HG02759 (cell line): ENCODE data around the gene EMCN.

Experiments
- ATAC-seq: cut with Tn5 transposase; IDR thresholded peaks from one replicate; pipeline ENCODE4 v1.9.1; 2021; ENCODE audit warnings: mild to moderate bottlenecking, moderate library complexity; ENCODE audit not compliant: unreplicated experiment

Gene EMCN

GRCh38 chr4:100494166-100494565 lies 23.7 kb downstream of the EMCN start:
- ATAC-seq, result no peak

- no peak for ATAC-seq
Measured at GRCh38 chr4:100493756-100494155, 24.1 kb downstream of the EMCN start.

- no peak for ATAC-seq
Measured at GRCh38 chr4:100492129-100492528, 25.7 kb downstream of the EMCN start.

GRCh38 chr4:100489305-100489704 lies 28.5 kb downstream of the EMCN start:
- ATAC-seq, result no peak

GRCh38 chr4:100486496-100486895 lies 31.3 kb downstream of the EMCN start:
- no peak for ATAC-seq

GRCh38 chr4:100483796-100484195 lies 34.0 kb downstream of the EMCN start:
- no peak for ATAC-seq

- no peak for ATAC-seq
Measured at GRCh38 chr4:100479971-100480370, 37.9 kb downstream of the EMCN start.

- no peak for ATAC-seq
Measured at GRCh38 chr4:100469555-100469954, 48.3 kb downstream of the EMCN start.

- ATAC-seq, result no peak
Measured at GRCh38 chr4:100466501-100466900, 51.3 kb downstream of the EMCN start.

GRCh38 chr4:100461807-100462605 lies 55.8 kb downstream of the EMCN start:
- no peak for ATAC-seq

- no peak for ATAC-seq
Measured at GRCh38 chr4:100450449-100450848, 67.4 kb downstream of the EMCN start.

- no peak for ATAC-seq
Measured at GRCh38 chr4:100431416-100431815, 86.4 kb downstream of the EMCN start.

GRCh38 chr4:100430451-100430850 lies 87.4 kb downstream of the EMCN start:
- no peak for ATAC-seq

- no peak for ATAC-seq
Measured at GRCh38 chr4:100429616-100430015, 88.2 kb downstream of the EMCN start.

- ATAC-seq, result no peak
Measured at GRCh38 chr4:100428051-100428450, 89.8 kb downstream of the EMCN start.

- ATAC-seq, result no peak
Measured at GRCh38 chr4:100424376-100424775, 93.4 kb downstream of the EMCN start.

- no peak for ATAC-seq
Measured at GRCh38 chr4:100422894-100423293, 94.9 kb downstream of the EMCN start.

- ATAC-seq, result no peak
Measured at GRCh38 chr4:100421361-100421978, 96.4 kb downstream of the EMCN start.

- ATAC-seq, result no peak
Measured at GRCh38 chr4:100420571-100420970, 97.3 kb downstream of the EMCN start.

- ATAC-seq, result no peak
Measured at GRCh38 chr4:100417565-100417964, 100.3 kb downstream of the EMCN start.

- no peak for ATAC-seq
Measured at GRCh38 chr4:100414016-100414790, 103.6 kb downstream of the EMCN start.

- ATAC-seq, result no peak
Measured at GRCh38 chr4:100391863-100392262, 126.0 kb downstream of the EMCN start.
